Calu3 (cell line): ENCODE results near the gene SMARCD3. TPM values are rescaled to one million over a fixed set of nuclear protein-coding genes. Genes with fewer than 3 reads are reported as not detected.

Source experiments
- BruUV-seq: library from RNA; stranded (reverse); fragments of 400-500 nt; replicated peaks from 2 replicates; lab custom pipeline; 2021; lab: Mats Ljungman, UMichigan
- CTCF ChIA-PET: fragments of 300-600 bp; sonication (Branson Sonifier 250); formaldehyde crosslinking; loops from one replicate; lab custom pipeline; 2022; ENCODE audit warnings: antibody characterized with exemption; lab: Charles Lee
- DNase-seq: peaks from one replicate; pipeline ENCODE4 v3.0.0; 2022
- H3K27ac Mint-ChIP-seq: one replicate; pipeline ENCODE4 v1.8.0; 2022; ENCODE audit warnings: mixed read lengths; ENCODE audit not compliant: unreplicated experiment
- H3K27me3 Mint-ChIP-seq: one replicate; pipeline ENCODE4 v1.8.0; 2022; ENCODE audit warnings: mixed read lengths; ENCODE audit not compliant: unreplicated experiment
- H3K36me3 Mint-ChIP-seq: one replicate; pipeline ENCODE4 v1.8.0; 2022; ENCODE audit warnings: mild to moderate bottlenecking, moderate library complexity, mixed read lengths; ENCODE audit not compliant: insufficient read depth, unreplicated experiment
- H3K4me1 Mint-ChIP-seq: one replicate; pipeline ENCODE4 v1.8.0; 2022; ENCODE audit warnings: mild to moderate bottlenecking, low read depth, mixed read lengths; ENCODE audit not compliant: unreplicated experiment
- H3K4me3 Mint-ChIP-seq: one replicate; pipeline ENCODE4 v1.8.0; 2022; ENCODE audit warnings: mild to moderate bottlenecking, low read depth, moderate library complexity, mixed read lengths; ENCODE audit not compliant: unreplicated experiment
- H3K9me3 Mint-ChIP-seq: one replicate; pipeline ENCODE4 v1.8.0; 2022; ENCODE audit warnings: low read depth, mixed read lengths; ENCODE audit not compliant: unreplicated experiment
- CTCF ChIP-seq: fragments of 200-600 bp; IDR thresholded peaks from one replicate; pipeline ENCODE4 v1.8.0; 2022; ENCODE audit warnings: antibody characterized with exemption; ENCODE audit not compliant: unreplicated experiment
- intact Hi-C: fragments of 100-400 bp; cut with micrococcal nuclease; formaldehyde crosslinking; loops from one replicate; pipeline ENCODE4 v1.10.0; 2022; ENCODE audit not compliant: unreplicated experiment
- total RNA-seq: library from RNA; stranded (reverse); gene quantifications from 2 replicates; pipeline ENCODE4 v1.2.3, GENCODE V29; 2022

The SMARCD3 gene
- total RNA-seq, 1 experiment from 2014 or later: 2.3 TPM

GRCh38 chr7:151238924-151239836 is 9.3 kb downstream of the SMARCD3 start:
- intact Hi-C loops: no loop called here
- no peak overlapping the region for H3K4me3 Mint-ChIP-seq
- H3K27ac Mint-ChIP-seq: no peak overlapping the region
- no peaks in the 10 kb centered on the region for H3K9me3 Mint-ChIP-seq
- no peak for TF ChIP-seq CTCF
- peaks cover 12% of the 10 kb centered on the region for H3K27me3 Mint-ChIP-seq
- H3K4me1 Mint-ChIP-seq: no peaks in the 10 kb centered on the region
- no peak for DNase-seq
- CTCF ChIA-PET: interaction anchor here (0.7 kb wide), 2 partner anchors 96 to 103 kb away, joined by 3 read pairs; no protein-coding TSS in a partner anchor
- H3K36me3 Mint-ChIP-seq: peaks cover 10% of the 10 kb centered on the region
- BruUV-seq: no TSS peak

GRCh38 chr7:151238190-151238810 is 10.2 kb downstream of the SMARCD3 start:
- no peak for DNase-seq
- Mint-ChIP-seq H3K9me3 (no peaks in the 10 kb centered on the region), H3K27ac (no peak overlapping the region), H3K4me1 (no peaks in the 10 kb centered on the region), H3K4me3 (no peak overlapping the region), H3K27me3 (peaks cover 4% of the 10 kb centered on the region), H3K36me3 (peaks cover 18% of the 10 kb centered on the region)
- CTCF ChIA-PET: no interaction called here
- BruUV-seq: no TSS peak
- intact Hi-C loops: no loop called here
- TF ChIP-seq CTCF: no peak

- BruUV-seq: no TSS peak
- Mint-ChIP-seq H3K27ac (no peak overlapping the region), H3K4me3 (no peak overlapping the region), H3K9me3 (no peaks in the 10 kb centered on the region), H3K27me3 (no peaks in the 10 kb centered on the region), H3K36me3 (peaks cover 26% of the 10 kb centered on the region), H3K4me1 (no peaks in the 10 kb centered on the region)
- TF ChIP-seq CTCF: no peak
- CTCF ChIA-PET: no interaction called here
- intact Hi-C loops: no loop called here
- DNase-seq: no peak
These were observed 11.0 kb downstream of the SMARCD3 start for GRCh38 chr7:151237244-151238189.

GRCh38 chr7:151236406-151236805 is 12.1 kb downstream of the SMARCD3 start:
- BruUV-seq: no TSS peak
- CTCF ChIA-PET: no interaction called here
- peaks cover 9% of the 10 kb centered on the region for H3K4me1 Mint-ChIP-seq
- H3K27ac Mint-ChIP-seq: no peak overlapping the region
- no peak for TF ChIP-seq CTCF
- H3K36me3 Mint-ChIP-seq: peaks cover 32% of the 10 kb centered on the region
- no peaks in the 10 kb centered on the region for H3K27me3 Mint-ChIP-seq
- DNase-seq: no peak
- intact Hi-C loops: no loop called here
- no peak overlapping the region for H3K4me3 Mint-ChIP-seq
- H3K9me3 Mint-ChIP-seq: no peaks in the 10 kb centered on the region
